SK-N-SH (cell line): ENCODE results near the gene ARHGEF4. TPM values are rescaled to one million over a fixed set of nuclear protein-coding genes. Genes with fewer than 3 reads are reported as not detected.

Experiments used
- CTCF ChIA-PET: fragments of 300-600, 350-600 bp; formaldehyde crosslinking; extraction: SDS; loops from one replicate; lab custom pipeline; 2021; lab: Yijun Ruan, JAX
- POLR2A ChIA-PET: fragments of 350-600 bp; sonication (Branson Sonifier 250); formaldehyde crosslinking; extraction: SDS; loops from one replicate; lab custom pipeline; 2020; ENCODE audit warnings: antibody characterized with exemption, inconsistent platforms; lab: Yijun Ruan, JAX
- DNase-seq: peaks from one replicate; pipeline ENCODE4 v3.0.0; 2012
- H2AFZ ChIP-seq: fragments of 200-600 bp; sonication (generic); 2 replicates; pipeline ENCODE4 v1.8.1; 2016; ENCODE audit warnings: antibody characterized with exemption, mild to moderate bottlenecking, low read depth
- H3F3A ChIP-seq: fragments of 200-600 bp; sonication (generic); replicated peaks from 2 replicates; pipeline ENCODE3; 2016; ENCODE audit warnings: antibody characterized with exemption, mild to moderate bottlenecking; ENCODE audit not compliant: insufficient read depth
- H3K27ac ChIP-seq, 2 experiments: fragments of 200-500 bp in 1 of 2; fragments of 200-600 bp in 1 of 2; sonication (Bioruptor generic) in 1 of 2; sonication (generic), shearing (Covaris generic) in 1 of 2; 2 replicates each; pipeline versions ENCODE4 v1.5.1 to v1.6.1; 2014 to 2016; ENCODE audit warnings: low read depth in 2 of 2, inconsistent platforms in 1 of 2, low read length in 1 of 2, mild to moderate bottlenecking in 1 of 2, mixed read lengths in 1 of 2
- H3K27me3 ChIP-seq: fragments of 200-600 bp; sonication (generic), shearing (Covaris generic); 2 replicates; pipeline ENCODE4 v1.6.1; 2016; ENCODE audit warnings: mixed run types; ENCODE audit not compliant: insufficient read depth
- H3K36me3 ChIP-seq, 2 experiments: fragments of 200-500 bp in 1 of 2; fragments of 200-600 bp in 1 of 2; sonication (Bioruptor generic) in 1 of 2; sonication (generic) in 1 of 2; replicated peaks in 1 of 2; 2 replicates each; pipeline versions ENCODE3 to v1.5.1; 2014 to 2016; ENCODE audit warnings: low read length in 1 of 2, mild to moderate bottlenecking in 1 of 2; ENCODE audit not compliant: insufficient read depth in 2 of 2, control insufficient read depth in 1 of 2
- H3K4me1 ChIP-seq, 2 experiments: fragments of 200-500 bp in 1 of 2; fragments of 200-600 bp in 1 of 2; sonication (Bioruptor generic) in 1 of 2; sonication (generic), shearing (Covaris generic) in 1 of 2; 2 replicates each; pipeline versions ENCODE4 v1.5.1 to v1.6.1; 2014 to 2016; ENCODE audit warnings: low read depth in 1 of 2, low read length in 1 of 2, mixed run types in 1 of 2; ENCODE audit not compliant: insufficient read depth in 2 of 2, control insufficient read depth in 1 of 2
- H3K4me2 ChIP-seq: fragments of 200-600 bp; sonication (generic), shearing (Covaris generic); 2 replicates; pipeline ENCODE4 v1.6.1; 2017; ENCODE audit warnings: mixed run types
- H3K4me3 ChIP-seq, 2 experiments: fragments of 200-500 bp in 1 of 2; fragments of 200-600 bp in 1 of 2; sonication (Bioruptor generic) in 1 of 2; sonication (generic), shearing (Covaris generic) in 1 of 2; 2 replicates each; pipeline versions ENCODE4 v1.5.1 to v1.8.1; 2014 to 2016; ENCODE audit warnings: low read depth in 2 of 2, inconsistent platforms in 1 of 2, low read length in 1 of 2, mild to moderate bottlenecking in 1 of 2, mixed read lengths in 1 of 2, moderate library complexity in 1 of 2
- H3K79me2 ChIP-seq: fragments of 200-600 bp; sonication (generic); 2 replicates; pipeline ENCODE4 v1.8.1; 2017; ENCODE audit warnings: mild to moderate bottlenecking; ENCODE audit not compliant: insufficient read depth
- H3K9ac ChIP-seq: fragments of 200-600 bp; sonication (generic); 2 replicates; pipeline ENCODE4 v1.6.1; 2017; ENCODE audit warnings: mixed run types
- H3K9me2 ChIP-seq: fragments of 200-600 bp; sonication (generic); 2 replicates; pipeline ENCODE4 v1.6.1; 2017; ENCODE audit warnings: mixed run types
- H3K9me3 ChIP-seq: fragments of 200-600 bp; sonication (generic); 2 replicates; pipeline ENCODE4 v1.6.1; 2017; ENCODE audit warnings: mixed run types, mild to moderate bottlenecking, moderate library complexity
- H4K20me1 ChIP-seq: fragments of 200-600 bp; sonication (generic); 2 replicates; pipeline ENCODE4 v1.6.1; 2017; ENCODE audit warnings: mild to moderate bottlenecking, mixed run types; ENCODE audit not compliant: insufficient read depth
- EZH2phosphoT487 ChIP-seq: fragments of 200-600 bp; sonication (generic); IDR thresholded peaks from 2 replicates; pipeline ENCODE4 v1.6.1; 2017; ENCODE audit warnings: low read depth, mixed run types, mild to moderate bottlenecking, antibody characterized with exemption, moderate library complexity, borderline replicate concordance
- FOSL2 ChIP-seq: IDR thresholded peaks from 2 replicates; pipeline ENCODE4 v1.4.0; 2012; ENCODE audit warnings: low read depth, mild to moderate bottlenecking, moderate library complexity, borderline replicate concordance
- FOXM1 ChIP-seq: IDR thresholded peaks from 2 replicates; pipeline ENCODE4 v1.4.0; 2012; ENCODE audit warnings: low read depth, mild to moderate bottlenecking
- GABPA ChIP-seq: IDR thresholded peaks from 2 replicates; pipeline ENCODE4 v1.4.0; 2012; ENCODE audit warnings: low read depth, mild to moderate bottlenecking
- JUND ChIP-seq: IDR thresholded peaks from 2 replicates; pipeline ENCODE4 v1.4.0; 2012
- MEF2A ChIP-seq: IDR thresholded peaks from 2 replicates; pipeline ENCODE4 v1.4.0; 2012; ENCODE audit warnings: low read depth, borderline replicate concordance
- MXI1 ChIP-seq: IDR thresholded peaks from 2 replicates; pipeline ENCODE4 v1.6.1; 2012; ENCODE audit warnings: mild to moderate bottlenecking, low read depth, low read length, improper control_type of control experiment
- NFIC ChIP-seq: IDR thresholded peaks from 2 replicates; pipeline ENCODE4 v1.4.0; 2012; ENCODE audit warnings: borderline replicate concordance
- RAD21 ChIP-seq: IDR thresholded peaks from 2 replicates; pipeline ENCODE4 v1.6.1; 2012; ENCODE audit warnings: mild to moderate bottlenecking, low read length
- RFX5 ChIP-seq: IDR thresholded peaks from 2 replicates; pipeline ENCODE4 v1.6.1; 2012; ENCODE audit warnings: mild to moderate bottlenecking, improper control_type of control experiment, low read length
- RXRA ChIP-seq: IDR thresholded peaks from 2 replicates; pipeline ENCODE4 v1.4.0; 2012; ENCODE audit warnings: low read depth, mild to moderate bottlenecking, borderline replicate concordance
- SMC3 ChIP-seq: IDR thresholded peaks from 2 replicates; pipeline ENCODE4 v1.6.1; 2012; ENCODE audit warnings: low read depth, low read length, improper control_type of control experiment
- TEAD4 ChIP-seq: IDR thresholded peaks from 2 replicates; pipeline ENCODE4 v1.4.0; 2012; ENCODE audit warnings: mild to moderate bottlenecking, borderline replicate concordance; ENCODE audit not compliant: insufficient read depth
- WGBS: methylation state at CpG from one replicate; pipeline ENCODE4 v1.1.6; 2017; ENCODE audit warnings: low lambda C conversion rate; 5-methylcytosine and 5-hydroxymethylcytosine counted together
- polyA plus RNA-seq, 3 experiments: library from polyadenylated mRNA; depleted of rRNA; stranded (reverse); fragments of >200 nt; gene quantifications; 2 replicates each; pipeline ENCODE4 v1.2.3, GENCODE V29; 2012
- TF ChIP-seq, protein P1 (sequence below): fragments of 200-600 bp; sonication (generic); IDR thresholded peaks from 2 replicates; pipeline ENCODE4 v1.6.1; 2017; ENCODE audit warnings: antibody characterized with exemption, mild to moderate bottlenecking, moderate library complexity
- TF ChIP-seq, protein P2 (sequence below): fragments of 150-350 bp; IDR thresholded peaks from 2 replicates; pipeline ENCODE4 v1.6.1; 2016; ENCODE audit warnings: mild to moderate bottlenecking, low read depth, low read length
- TF ChIP-seq, protein P3 (sequence below): IDR thresholded peaks from 2 replicates; pipeline ENCODE4 v1.4.0; 2012; ENCODE audit warnings: low read depth, borderline replicate concordance
- TF ChIP-seq, protein P4 (sequence below): fragments of 150-350 bp; IDR thresholded peaks from 2 replicates; pipeline ENCODE4 v1.6.1; 2017; ENCODE audit warnings: antibody characterized with exemption, low read length, low read depth, borderline replicate concordance
- TF ChIP-seq, protein P5 (sequence below): IDR thresholded peaks from 2 replicates; pipeline ENCODE4 v1.4.0; 2012; ENCODE audit warnings: low read depth, borderline replicate concordance

The ARHGEF4 gene
- polyA plus RNA-seq, 1 of the 3 experiments (the other 2 are of a cell fraction), result 2.3 TPM

DNA sequence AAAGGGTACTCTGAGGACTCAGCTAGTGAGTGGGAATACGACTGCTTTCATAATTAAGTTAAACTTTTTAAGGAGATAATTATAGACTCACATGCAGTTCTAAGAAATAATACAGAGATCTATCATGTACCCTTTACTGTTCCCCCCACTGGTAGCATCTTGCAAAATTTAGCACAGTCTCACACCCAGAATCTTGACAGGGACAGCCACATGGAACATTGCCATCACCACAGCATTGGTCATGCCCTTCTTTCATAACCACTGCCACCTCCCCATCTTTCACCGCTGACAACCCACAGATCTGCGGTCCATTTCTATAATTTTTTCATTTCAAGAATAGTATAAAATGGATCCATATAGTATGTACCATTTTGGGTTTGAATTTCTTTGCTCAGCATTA, 37.8 kb downstream of the ARHGEF4 start (continued):
- TF ChIP-seq RAD21 (no peak), RFX5 (no peak)
- TF ChIP-seq, all 33 proteins: peak for 0

DNA sequence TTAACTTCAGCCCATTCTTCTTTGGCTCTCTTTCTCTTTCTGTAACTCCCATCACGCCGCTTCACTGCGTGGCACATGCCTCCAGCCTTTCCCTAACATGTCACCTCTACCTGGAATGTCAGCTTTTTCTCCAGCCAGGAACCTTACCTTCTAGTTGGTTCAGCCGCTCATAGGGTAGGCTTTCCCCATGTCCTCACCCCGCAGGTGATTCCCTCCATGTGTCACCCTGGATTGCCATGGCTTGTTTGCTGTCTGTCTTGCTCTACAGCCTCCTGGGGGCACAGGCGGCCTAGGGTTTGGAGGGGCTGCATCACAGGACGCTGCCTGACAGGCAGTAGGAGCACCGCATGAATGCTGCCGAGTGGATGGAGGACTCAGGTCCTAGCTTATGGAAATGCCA, 39.2 kb downstream of the ARHGEF4 start:
- H3K36me3 ChIP-seq, result no peaks in the 10 kb centered on the region
- TF ChIP-seq RFX5 (no peak), MXI1 (no peak), NFIC (no peak), RAD21 (no peak), FOXM1 (no peak)
- TF ChIP-seq, protein P1, sequence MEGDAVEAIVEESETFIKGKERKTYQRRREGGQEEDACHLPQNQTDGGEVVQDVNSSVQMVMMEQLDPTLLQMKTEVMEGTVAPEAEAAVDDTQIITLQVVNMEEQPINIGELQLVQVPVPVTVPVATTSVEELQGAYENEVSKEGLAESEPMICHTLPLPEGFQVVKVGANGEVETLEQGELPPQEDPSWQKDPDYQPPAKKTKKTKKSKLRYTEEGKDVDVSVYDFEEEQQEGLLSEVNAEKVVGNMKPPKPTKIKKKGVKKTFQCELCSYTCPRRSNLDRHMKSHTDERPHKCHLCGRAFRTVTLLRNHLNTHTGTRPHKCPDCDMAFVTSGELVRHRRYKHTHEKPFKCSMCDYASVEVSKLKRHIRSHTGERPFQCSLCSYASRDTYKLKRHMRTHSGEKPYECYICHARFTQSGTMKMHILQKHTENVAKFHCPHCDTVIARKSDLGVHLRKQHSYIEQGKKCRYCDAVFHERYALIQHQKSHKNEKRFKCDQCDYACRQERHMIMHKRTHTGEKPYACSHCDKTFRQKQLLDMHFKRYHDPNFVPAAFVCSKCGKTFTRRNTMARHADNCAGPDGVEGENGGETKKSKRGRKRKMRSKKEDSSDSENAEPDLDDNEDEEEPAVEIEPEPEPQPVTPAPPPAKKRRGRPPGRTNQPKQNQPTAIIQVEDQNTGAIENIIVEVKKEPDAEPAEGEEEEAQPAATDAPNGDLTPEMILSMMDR, result no peak
- DNase-seq, result no peak
- no peak overlapping the region for H2AFZ ChIP-seq
- H4K20me1 ChIP-seq, result no peaks in the 10 kb centered on the region
- WGBS, result 58% methylated on average over 9 of the region's 9 CpGs
- ChIA-PET CTCF (interaction anchor here (0.8 to 13.9 kb wide), 7 partner anchors 9 to 78 kb away, joined by 3 to 249 read pairs (median 10); no protein-coding TSS in a partner anchor), POLR2A (interaction anchor here (1.4 kb wide), 1 partner anchor 79 kb away, joined by 3 read pairs; no protein-coding TSS in a partner anchor)
- no peaks in the 10 kb centered on the region for H3K79me2 ChIP-seq
- H3K4me2 ChIP-seq, result no peak overlapping the region
- H3K27me3 ChIP-seq, result no peaks in the 10 kb centered on the region
- no peaks in the 10 kb centered on the region for H3K9me2 ChIP-seq
- no peak overlapping the region for H3K4me3 ChIP-seq
- H3K9ac ChIP-seq, result no peak overlapping the region
- no peaks in the 10 kb centered on the region for H3F3A ChIP-seq
- no peaks in the 10 kb centered on the region for H3K9me3 ChIP-seq
- H3K4me1 ChIP-seq, result no peaks in the 10 kb centered on the region
- H3K27ac ChIP-seq, result no peak overlapping the region

DNA sequence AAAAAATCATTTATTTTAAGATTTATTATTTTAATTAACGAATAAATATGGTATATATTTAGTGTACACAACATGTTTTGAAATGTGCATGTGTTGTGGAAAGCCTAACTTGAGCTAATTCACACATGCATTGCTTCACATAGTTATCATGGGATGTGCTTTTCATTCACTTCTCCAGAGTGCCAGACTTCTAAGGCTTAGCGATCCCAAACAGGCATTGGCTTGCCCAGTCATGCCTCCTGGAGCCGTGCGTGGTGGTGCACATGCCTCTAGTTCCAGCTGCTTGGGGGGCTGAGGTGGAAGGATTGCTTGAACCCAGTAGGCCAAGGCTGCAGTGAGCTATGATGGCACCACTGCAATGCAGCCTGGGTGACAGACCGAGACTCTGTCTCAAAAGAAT, 40.5 kb downstream of the ARHGEF4 start:
- Histone ChIP-seq H3F3A (no peaks in the 10 kb centered on the region), H3K4me3 (no peak overlapping the region), H3K27me3 (no peaks in the 10 kb centered on the region; the same call in 1 of the 2 replicates), H3K4me1 (no peaks in the 10 kb centered on the region), H3K27ac (no peak overlapping the region), H3K36me3 (no peaks in the 10 kb centered on the region), H3K9ac (no peak overlapping the region), H4K20me1 (no peaks in the 10 kb centered on the region), H3K9me2 (no peaks in the 10 kb centered on the region), H3K79me2 (no peaks in the 10 kb centered on the region), H3K4me2 (no peak overlapping the region), H2AFZ (no peak overlapping the region), H3K9me3 (no peaks in the 10 kb centered on the region)
- ChIA-PET CTCF (interaction anchor here (1.8 to 13.9 kb wide), 2 partner anchors 43 to 80 kb away, joined by 10 to 249 read pairs; no protein-coding TSS in a partner anchor), POLR2A (interaction anchor here (1.4 kb wide), 1 partner anchor 80 kb away, joined by 3 read pairs; no protein-coding TSS in a partner anchor)
- WGBS, result 58% methylated on average over 5 of the region's 5 CpGs
- DNase-seq, result no peak
- no peak for TF ChIP-seq MEF2A
- TF ChIP-seq, protein P2, sequence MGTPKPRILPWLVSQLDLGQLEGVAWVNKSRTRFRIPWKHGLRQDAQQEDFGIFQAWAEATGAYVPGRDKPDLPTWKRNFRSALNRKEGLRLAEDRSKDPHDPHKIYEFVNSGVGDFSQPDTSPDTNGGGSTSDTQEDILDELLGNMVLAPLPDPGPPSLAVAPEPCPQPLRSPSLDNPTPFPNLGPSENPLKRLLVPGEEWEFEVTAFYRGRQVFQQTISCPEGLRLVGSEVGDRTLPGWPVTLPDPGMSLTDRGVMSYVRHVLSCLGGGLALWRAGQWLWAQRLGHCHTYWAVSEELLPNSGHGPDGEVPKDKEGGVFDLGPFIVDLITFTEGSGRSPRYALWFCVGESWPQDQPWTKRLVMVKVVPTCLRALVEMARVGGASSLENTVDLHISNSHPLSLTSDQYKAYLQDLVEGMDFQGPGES, result no peak
- TF ChIP-seq FOSL2, result no peak
- TF ChIP-seq JUND, result no peak
- TF ChIP-seq RAD21, result no peak
- TF ChIP-seq, protein P3, sequence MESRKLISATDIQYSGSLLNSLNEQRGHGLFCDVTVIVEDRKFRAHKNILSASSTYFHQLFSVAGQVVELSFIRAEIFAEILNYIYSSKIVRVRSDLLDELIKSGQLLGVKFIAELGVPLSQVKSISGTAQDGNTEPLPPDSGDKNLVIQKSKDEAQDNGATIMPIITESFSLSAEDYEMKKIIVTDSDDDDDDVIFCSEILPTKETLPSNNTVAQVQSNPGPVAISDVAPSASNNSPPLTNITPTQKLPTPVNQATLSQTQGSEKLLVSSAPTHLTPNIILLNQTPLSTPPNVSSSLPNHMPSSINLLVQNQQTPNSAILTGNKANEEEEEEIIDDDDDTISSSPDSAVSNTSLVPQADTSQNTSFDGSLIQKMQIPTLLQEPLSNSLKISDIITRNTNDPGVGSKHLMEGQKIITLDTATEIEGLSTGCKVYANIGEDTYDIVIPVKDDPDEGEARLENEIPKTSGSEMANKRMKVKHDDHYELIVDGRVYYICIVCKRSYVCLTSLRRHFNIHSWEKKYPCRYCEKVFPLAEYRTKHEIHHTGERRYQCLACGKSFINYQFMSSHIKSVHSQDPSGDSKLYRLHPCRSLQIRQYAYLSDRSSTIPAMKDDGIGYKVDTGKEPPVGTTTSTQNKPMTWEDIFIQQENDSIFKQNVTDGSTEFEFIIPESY, result no peak
- no peak for TF ChIP-seq RXRA
- TF ChIP-seq, protein P4, sequence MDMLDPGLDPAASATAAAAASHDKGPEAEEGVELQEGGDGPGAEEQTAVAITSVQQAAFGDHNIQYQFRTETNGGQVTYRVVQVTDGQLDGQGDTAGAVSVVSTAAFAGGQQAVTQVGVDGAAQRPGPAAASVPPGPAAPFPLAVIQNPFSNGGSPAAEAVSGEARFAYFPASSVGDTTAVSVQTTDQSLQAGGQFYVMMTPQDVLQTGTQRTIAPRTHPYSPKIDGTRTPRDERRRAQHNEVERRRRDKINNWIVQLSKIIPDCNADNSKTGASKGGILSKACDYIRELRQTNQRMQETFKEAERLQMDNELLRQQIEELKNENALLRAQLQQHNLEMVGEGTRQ, result no peak
- TF ChIP-seq, protein P5, sequence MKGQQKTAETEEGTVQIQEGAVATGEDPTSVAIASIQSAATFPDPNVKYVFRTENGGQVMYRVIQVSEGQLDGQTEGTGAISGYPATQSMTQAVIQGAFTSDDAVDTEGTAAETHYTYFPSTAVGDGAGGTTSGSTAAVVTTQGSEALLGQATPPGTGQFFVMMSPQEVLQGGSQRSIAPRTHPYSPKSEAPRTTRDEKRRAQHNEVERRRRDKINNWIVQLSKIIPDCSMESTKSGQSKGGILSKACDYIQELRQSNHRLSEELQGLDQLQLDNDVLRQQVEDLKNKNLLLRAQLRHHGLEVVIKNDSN, result no peak
- no peak for TF ChIP-seq TEAD4
- TF ChIP-seq GABPA, result no peak
- TF ChIP-seq EZH2phosphoT487, result no peak
- TF ChIP-seq SMC3, result no peak
